ENCODE results near the gene SF3B2.

SF3B2 gene

DNA sequence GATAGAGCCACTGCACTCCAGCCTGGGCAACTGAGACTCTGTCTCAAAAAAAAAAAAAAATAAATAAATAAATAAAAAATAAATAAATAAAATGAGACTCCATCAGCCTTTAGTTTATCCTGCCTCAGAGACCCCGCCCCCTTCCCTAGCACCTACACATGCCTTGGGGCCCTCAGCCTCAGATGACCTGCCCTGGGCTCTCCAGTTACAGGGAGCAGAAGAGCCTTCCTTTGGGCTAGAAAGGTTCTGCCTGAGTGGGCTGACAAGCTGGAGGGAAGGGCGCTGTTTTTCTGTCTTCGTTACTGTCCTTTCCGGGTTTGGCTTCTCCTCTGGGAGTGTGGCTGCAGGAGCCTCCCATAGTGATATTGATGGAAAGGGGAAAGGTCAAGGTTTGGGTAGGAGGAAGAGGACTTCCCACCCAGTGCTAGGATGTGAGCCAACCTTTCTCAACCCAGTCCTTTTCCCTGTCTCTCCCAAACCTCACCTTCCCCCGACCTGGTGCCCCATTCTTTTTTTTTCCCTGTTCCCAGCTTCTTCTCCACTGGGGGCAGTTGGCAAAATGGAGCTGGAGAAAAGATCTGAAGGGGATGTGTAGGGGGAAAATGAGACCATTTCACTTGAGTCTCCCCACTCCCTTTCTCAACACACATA lies 1.5 kb upstream of the SF3B2 start:
- DNase-seq (ENCODE audit: low read depth) = no peak

DNA sequence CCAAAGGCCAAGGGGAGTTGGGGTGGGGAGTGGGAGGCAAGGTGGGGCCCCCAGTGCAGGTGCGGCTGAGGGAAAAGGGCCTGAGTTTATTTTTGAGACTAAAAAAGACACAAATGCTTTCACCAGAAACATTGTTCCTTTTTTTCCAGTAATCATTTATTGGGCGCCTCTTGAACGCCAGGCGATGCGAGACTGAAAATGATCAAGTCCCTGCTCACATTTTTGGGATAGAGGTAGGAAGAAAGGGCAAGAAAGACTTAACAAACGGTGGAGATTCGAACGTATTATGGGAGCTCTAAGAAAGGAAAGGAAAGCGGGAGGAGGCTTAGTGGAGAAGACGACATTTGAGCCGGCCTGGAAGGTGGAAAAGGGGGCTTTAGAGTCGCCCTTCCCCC lies 796 bp upstream of the SF3B2 start:
- no peak for DNase-seq (ENCODE audit: low read depth)

DNA sequence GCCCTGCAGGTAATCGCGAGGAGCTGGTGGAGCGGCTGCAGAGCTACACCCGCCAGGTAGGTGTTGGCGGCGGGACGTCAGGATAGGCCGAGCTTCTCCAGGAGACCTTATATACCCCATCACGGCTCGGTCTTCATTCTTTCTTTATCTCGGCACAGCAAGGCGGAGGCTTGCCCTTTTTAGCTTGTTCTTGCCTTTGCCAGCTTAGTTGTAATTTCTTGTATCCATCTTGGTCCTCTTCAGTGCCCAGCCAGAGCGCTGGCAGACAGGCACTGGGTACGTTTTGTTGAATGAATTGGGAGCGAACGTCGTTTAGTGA lies 459 bp downstream of the SF3B2 start:
- DNase-seq (ENCODE audit: low read depth) = no peak

DNA sequence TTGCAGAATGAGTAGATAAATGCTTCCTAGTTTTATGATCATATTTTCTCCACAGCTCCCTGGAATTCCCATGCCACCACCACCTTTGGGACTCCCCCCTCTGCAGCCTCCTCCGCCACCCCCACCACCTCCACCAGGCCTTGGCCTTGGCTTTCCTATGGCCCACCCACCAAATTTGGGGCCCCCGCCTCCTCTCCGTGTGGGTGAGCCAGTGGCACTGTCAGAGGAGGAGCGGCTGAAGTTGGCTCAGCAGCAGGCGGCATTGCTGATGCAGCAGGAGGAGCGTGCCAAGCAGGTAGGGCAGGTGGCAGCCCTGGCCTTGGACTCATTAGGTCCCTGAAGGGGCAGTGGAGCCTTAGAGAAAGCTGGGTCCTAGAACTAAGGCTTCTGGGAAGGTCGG lies 2.9 kb downstream of the SF3B2 start:
- no peak for DNase-seq (ENCODE audit: low read depth)

DNA sequence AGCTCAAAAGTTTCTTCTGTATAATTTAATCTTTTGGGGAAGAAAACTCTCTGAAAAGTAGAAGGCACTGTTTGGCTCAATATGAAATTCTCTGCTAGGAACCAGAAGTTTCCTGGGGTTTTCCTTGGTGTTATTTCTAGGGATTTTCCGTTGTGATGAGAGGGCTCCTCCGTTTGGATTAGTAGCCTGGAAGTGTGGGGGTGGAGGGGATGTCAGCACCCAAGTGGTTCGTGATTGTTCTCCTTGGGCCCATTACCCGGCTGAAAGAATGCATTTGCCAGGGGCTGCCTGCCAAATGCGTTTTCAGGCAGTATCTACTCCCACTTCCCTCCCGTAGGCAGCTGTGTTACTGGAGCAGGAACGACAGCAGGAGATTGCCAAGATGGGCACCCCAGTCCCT lies 4.3 kb downstream of the SF3B2 start:
- no peak for DNase-seq (ENCODE audit: low read depth)

DNA sequence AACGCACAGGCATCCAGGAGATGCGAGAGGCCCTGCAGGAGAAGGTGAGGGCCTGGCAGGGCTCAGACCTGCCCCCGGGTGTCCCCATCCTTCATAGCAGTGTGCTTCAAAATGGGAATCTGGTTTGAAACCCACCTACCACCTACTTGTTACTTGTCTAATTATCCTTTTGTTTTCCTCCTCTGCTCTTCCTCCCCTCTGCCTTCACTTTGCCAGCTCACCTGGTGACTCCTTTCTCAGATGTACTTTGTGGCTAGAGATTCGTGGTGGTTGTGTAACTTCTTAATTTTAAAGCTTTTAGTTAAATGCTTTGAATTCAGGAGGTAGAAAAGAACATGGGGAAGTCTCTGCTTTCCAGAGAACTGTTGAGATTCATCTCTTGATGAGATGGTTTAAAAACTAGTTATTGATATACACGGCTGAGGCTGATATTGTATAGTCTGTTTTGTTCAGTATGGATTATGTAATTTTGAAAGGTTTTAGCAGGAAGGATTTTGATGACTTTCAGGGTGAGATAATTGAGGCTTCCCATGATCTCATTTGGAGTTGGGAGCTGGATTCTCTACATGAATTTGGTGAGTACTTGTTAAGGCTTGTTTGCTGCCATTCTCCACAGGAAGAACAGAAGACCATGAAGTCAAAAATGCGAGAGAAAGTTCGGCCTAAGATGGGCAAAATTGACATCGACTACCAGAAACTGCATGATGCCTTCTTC lies 8.0 kb downstream of the SF3B2 start:
- no peak for DNase-seq (ENCODE audit: low read depth)

DNA sequence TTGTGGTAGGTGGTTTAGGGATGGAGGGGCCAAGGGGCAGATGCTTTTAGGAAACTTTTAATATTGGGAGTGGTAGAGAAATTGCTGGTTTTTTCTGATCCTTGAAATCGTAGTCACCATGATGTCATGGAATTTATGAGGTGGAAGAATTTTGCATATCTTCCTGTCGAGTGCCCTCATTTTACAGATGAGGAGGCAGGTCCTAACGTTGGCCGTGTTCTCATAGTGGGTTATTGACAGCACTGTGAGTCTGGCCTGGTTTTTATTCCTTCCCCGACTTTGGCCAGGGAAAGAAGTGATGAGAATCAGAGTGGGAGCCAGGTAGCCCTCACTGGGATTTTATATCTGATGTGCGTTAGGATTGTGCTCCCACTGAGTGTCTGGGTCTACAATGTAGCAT lies 9.1 kb downstream of the SF3B2 start:
- DNase-seq (ENCODE audit: low read depth) = no peak

DNA sequence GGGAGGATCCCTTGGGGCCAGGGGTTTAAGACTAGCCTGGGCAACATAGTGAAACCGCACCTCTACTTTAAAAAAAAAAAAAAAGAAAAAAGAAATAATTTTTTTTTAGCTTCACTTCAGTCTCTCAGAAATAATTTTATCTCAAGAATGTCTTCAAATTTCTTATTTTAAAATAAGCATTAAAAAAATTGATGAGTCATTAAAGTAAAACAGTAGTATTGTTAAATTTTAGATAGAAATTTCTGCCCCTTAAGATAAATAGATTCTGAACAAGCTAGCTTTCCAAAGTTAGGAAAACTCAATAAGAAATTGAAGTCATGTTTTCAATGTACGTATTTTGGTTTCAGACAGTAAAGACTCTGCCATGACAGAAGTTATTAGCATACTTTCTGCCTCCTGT lies 10.2 kb downstream of the SF3B2 start:
- DNase-seq (ENCODE audit: low read depth) = no peak

DNA sequence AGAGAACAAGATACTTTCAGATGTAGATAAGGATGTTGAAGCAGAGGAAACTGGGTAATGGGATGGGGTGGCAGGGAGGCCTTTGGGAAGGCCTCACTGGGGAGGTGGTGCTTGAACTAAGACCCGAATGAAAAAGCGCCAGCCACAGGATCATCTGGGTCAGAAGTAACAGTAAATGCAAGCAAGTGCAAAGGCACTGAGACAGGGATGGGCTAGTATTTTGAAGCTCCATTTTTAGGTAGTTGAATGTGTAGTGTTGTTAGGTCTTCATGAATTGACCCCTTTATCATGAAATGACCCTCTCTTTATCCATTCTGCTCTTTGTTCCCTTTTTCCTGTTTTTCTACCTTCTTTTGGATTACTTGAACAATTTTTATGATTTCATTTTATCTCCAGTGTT lies 11.7 kb downstream of the SF3B2 start:
- DNase-seq (ENCODE audit: low read depth) = no peak

DNA sequence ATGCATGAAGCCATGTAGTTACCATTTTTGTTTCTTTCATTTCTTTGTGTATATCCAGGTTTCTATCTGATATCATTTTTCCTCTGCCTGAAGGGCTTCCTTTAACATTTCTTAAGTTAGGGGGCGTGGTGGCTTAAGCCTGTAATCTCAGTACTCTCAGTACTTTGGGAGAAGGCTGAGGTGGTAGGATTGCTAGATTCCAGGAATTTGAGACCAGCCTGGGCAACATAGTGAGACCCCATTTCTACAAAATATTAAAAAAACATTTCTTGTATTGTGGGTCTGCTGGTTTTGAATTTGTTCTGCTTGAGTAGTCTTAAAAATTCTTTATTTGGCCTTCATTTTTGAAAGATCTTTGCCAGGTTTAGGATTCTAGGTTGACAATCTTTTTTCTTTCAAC lies 12.4 kb downstream of the SF3B2 start:
- no peak for DNase-seq (ENCODE audit: low read depth)

DNA sequence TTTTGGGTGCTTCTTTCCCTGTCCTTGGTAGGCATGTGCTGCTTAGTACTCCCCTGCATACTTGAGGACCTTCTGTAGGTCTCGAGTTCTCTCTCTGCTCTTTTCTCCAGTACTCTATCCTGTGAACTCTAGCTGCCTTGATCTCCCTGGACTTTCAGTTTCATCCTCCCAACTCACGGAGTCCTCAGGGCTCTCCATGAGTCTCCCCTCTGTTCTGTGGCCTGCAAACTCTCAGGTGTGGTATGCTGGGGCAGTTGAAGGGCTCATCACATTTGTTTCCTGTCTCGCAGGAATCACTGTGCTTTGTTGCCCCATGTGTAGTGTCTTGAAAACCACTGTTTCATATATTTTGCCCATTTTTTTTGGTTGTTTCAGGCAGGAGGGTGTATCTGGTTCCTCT lies 14.6 kb downstream of the SF3B2 start:
- no peak for DNase-seq (ENCODE audit: low read depth)

DNA sequence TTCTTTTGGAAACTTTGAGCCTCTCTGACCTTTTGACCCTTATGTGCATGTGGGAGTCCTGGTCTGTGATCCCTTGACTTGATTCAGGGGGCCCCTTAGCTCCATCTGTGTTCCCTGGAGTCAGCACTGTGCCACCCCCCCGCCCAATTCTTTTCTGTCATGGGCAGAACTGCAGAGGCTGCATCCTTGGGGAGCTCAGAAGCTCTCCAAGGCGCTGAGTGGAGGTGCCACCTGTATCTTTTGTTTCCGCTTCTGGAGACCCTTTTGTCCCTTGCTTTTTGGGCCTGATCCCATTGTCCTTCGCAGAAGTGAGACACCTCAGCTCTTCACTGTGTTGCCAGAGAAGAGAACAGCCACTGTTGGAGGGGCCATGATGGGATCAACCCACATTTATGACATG lies 15.5 kb downstream of the SF3B2 start:
- DNase-seq (ENCODE audit: low read depth) = no peak

DNA sequence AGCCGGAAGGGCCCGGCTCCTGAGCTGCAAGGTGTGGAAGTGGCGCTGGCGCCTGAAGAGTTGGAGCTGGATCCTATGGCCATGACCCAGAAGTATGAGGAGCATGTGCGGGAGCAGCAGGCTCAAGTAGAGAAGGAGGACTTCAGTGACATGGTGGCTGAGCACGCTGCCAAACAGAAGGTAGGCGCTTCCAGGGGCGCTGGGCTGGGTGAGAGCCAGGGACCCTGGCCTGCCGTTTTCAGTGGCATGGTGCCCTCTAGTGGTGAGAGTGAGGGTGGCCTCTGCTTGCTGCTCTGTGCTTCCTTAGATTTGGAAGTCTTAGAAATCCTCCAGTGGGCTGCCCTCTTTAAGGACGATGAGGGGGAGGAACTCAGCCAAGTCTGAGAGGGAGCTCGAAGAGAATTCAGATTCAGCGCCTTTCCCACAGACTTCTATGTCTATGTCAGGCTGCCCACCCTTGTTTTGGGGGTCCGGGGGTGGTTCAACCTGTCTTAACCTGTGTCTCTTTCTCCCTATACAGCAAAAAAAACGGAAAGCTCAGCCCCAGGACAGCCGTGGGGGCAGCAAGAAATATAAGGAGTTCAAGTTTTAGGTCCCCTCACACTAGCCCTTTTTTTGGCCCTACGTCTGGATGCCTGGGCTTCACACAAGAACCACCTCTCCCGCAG lies 16.1 kb downstream of the SF3B2 start:
- peak; percentile 59 for DNase-seq (ENCODE audit: low read depth)

DNA sequence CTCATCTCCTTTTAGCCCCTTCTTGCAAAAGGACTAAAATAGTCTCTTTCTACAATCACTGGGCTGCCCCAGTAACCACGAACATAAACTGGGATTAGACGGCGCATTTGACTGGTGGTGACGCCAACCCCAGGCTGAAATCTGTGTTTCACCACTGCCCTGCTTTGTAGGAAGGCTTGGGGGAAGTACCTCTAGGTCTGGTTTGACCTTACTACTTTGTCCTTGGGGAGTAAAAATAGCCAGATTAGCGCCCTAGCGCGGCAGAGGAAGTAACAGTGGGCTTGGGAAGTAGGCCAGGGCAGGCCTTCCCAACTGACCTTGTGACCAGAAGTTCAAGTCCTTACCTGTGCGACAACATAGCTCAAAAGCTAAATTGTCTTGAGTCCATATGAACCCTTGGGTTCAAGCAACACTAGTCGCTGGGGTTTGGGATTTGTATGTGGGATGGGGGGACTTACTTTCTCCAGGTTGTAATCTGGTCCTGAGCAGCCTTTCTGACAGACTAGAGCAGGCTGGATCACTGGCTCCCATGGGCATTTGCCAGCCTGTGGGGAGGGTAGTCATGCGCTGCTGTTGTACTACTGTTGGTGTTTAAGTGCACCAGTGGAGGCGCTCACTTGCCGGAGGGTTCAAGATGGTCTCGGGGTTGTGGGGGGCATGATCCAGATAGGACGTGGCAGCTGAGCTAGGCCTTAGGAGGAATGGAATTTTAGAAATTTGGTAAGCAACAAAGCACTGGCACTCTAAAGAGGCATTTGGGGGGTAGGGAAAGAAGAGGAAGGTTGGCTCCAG lies 17.0 kb downstream of the SF3B2 start:
- peak; percentile 88 for DNase-seq (ENCODE audit: low read depth)

DNA sequence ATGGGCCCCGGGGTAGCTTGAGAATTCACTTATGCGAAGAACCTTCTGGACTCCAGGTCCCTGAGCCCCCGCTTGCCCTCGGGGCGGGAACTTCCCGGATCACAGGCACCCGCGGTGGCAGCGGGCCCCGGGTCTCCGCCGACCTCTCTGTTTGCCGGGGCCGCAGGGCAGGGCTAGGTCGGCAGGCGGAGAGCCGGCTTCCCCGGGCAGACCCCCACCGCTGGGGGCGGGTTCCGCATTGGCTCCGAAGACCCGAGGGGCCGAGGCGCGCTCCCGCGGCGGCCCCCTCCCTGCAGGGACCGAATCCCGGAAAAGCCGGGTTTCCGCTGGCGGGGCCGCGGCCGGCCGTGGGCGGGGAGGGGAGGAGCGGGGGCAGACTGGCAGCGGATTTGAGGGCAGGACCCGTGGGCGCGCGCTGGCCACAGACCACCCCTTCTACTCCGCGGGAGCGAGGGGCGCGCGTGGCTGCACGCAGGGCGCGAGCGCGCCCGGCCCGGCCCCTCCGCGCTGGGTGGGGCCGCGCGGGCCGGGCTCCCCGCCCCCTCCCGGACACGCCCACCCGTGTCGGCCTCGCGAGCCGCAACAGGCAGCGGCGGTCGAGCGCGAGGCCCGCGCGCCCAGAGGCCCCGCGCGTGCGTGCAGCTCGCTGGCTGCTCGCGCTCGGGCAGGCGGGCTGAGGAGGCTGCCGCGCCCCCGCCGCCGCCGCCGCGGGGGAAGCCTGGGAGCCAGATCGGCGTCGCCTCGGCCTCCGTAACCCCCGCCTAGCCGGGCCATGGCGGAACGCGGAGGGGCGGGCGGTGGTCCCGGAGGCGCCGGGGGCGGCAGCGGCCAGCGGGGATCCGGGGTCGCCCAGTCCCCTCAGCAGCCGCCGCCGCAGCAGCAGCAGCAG lies 17.8 kb downstream of the SF3B2 start, which contains the start of gene PACS1:
Gene PACS1, plus strand, starts transcription at position 558 of the 889 bp plus-strand sequence. Its CDS starts 215 bp downstream, at position 773.
- DNase-seq (ENCODE audit: low read depth) = peak; percentile 84

DNA sequence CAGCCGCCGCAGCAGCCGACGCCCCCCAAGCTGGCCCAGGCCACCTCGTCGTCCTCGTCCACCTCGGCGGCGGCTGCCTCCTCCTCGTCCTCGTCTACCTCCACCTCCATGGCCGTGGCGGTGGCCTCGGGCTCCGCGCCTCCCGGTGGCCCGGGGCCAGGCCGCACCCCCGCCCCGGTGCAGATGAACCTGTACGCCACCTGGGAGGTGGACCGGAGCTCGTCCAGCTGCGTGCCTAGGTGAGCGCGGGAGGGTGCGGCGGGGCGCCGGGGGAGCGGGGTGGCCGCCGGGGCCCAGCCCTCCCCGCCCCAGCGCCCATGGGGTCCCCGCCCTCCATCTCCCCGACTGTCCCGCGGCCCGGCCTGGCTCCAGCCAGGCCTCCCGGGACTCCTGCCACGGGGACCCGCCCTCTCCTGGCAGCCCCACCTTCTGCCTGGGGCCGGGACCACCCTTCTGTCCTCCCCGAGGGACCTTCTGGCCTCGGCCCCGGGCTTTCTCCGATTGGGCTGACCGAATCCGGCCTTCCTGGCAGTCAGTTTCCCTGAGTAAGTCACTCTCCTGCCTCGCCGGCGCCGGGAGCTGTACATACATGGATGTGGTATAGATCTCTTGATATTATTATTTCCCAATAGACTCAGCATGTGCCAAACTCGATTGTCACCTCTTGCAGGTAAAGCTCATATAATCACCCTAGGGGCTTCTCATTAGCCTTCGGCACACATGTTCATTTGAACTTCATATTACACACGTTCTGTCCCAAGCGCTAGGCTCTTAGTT lies 18.6 kb downstream of the SF3B2 start:
- peak; percentile 50 for DNase-seq (ENCODE audit: low read depth)

DNA sequence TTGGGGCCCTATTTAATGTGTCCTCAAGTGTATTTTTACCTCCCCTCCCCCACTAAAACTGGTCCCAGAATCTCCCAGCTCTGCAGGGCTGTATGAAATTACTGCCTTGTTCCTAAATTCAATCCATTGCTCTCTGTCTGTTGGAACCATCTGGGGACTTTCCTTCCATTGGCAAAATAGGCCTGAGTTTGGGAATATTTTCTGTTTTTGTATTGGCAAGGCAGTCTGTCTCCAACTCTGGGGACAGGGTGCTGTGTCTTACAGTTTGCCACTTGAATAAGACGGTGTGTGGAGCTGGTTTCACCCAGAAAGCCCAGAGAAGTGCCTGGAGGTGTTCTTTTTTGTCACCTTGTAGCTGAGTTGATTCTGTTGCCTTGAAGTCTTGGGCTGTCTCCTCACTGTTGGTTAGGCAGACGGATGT lies 19.2 kb downstream of the SF3B2 start:
- DNase-seq (ENCODE audit: low read depth) = no peak

DNA sequence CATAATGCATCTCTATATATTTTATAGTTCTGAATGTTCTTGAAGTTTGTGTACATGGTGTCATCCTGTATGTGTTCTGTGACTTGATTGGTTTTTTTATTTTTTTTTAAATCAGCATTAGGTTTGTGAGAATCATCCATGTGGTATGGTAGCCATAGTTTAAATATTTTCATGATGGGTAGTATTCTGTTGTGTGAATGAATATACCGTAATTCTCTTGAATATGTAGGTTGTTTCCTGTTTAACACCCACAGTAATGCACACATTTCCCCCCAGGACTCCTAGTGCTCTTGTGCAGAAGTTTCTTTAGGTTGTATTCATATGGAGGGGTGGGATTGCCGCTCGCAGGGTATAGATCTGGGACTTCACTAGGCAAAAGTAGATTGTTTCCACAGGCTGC lies 19.9 kb downstream of the SF3B2 start:
- DNase-seq (ENCODE audit: low read depth) = no peak

DNA sequence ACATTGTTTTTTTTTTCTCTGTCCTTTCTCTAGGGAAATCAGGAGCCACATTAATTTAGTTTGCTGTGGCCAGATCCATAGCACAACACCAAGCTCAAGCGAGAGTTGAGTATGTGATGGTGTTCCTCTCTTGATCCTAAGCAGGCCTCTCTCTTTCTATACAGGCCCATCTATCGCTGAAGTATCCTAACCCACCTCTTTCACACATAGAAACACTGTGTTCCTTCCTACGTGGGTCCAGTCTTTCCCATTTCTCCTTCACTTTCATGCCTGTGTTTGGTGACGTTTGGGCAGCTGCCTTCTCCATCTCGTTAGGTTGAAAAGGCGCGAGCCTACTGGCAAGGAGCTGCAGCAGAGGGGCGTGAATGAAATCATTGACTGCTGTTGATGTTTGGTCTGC lies 20.4 kb downstream of the SF3B2 start:
- no peak for DNase-seq (ENCODE audit: low read depth)

DNA sequence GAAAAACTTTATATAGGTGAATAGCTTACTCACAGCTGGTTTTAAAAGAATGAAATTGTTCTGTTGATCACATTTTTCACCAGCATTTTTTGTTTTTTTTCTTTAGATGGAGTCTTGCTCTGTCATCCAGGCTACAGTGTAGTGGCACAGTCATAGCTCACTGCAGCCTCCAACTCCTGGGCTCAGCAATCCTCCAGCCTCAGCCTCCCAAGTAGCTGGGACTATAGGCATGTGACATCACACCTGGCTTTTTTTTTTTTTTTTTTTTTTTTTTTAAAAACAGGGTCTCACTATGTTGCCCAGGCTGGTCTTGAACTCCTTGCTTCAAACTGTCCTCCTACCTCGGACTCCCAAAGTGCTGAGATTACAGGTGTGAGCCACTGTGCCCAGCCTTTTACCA lies 21.5 kb downstream of the SF3B2 start:
- no peak for DNase-seq (ENCODE audit: low read depth)

DNA sequence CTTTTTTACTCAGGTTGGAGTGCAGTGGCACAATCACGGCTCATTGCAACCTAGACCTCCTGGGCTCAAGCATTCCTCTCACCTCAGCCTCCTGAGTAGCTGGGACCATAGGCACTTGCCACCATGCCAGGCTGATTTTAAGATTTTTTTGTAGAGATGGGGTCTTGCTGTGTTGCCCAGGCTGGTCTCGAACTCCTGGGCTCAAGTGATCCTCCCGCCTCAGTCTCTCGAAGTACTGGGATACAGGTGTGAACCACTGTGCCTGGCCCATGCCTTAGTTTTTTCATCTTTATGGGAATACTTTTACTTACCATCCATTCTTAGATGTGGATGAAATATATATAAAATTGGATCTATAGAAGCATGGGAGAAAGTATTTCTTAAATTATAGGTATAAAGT lies 23.1 kb downstream of the SF3B2 start:
- no peak for DNase-seq (ENCODE audit: low read depth)
